Measurements from ENCODE around the gene BFSP1.

DNA sequence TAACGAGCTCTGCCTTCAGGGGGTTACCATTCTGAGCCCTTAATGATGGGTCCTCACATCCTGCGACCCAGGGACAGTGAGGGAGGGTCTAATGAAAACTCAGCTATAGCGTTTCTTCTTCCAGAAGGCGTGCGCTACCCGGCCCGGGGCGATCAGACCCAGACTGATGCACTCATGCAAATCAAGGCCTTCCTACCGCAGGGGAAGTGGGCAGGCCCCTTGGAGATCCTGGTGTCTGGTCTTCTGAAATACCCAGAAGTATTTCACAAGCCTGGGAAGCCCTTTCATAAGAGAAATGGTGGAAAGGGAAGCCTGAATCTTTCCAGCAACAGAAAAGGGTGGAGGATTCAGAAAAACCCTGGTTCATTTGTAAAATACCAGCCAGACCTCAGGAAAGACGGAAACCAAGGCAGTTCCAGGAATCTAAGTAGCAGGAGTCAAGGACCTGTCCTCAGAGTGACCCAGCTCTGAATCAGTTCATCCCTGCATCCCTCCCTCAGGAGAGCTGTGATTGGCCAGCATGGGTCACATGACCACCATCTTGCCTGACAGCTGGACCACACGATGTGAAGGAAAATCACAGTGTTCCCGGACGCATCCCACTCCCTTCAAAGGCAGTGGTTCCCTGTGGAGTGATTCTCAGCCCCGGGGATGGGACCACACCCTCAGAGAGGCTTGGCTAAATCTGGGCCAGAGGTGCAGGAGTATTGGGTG, 12.7 kb downstream of the BFSP1 start:
- TF ChIP-seq, protein P1, sequence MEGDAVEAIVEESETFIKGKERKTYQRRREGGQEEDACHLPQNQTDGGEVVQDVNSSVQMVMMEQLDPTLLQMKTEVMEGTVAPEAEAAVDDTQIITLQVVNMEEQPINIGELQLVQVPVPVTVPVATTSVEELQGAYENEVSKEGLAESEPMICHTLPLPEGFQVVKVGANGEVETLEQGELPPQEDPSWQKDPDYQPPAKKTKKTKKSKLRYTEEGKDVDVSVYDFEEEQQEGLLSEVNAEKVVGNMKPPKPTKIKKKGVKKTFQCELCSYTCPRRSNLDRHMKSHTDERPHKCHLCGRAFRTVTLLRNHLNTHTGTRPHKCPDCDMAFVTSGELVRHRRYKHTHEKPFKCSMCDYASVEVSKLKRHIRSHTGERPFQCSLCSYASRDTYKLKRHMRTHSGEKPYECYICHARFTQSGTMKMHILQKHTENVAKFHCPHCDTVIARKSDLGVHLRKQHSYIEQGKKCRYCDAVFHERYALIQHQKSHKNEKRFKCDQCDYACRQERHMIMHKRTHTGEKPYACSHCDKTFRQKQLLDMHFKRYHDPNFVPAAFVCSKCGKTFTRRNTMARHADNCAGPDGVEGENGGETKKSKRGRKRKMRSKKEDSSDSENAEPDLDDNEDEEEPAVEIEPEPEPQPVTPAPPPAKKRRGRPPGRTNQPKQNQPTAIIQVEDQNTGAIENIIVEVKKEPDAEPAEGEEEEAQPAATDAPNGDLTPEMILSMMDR (tag by site-specific recombination; IDR thresholded peaks at IDR 0.05) = no peak
- TF ChIP-seq BCL11B (tag by site-specific recombination; IDR thresholded peaks at IDR 0.05; ENCODE audit: low read depth) (no peak), SETDB1 (IDR thresholded peaks at IDR 0.05; ENCODE audit: insufficient read length, low read length) (no peak), ZBTB1 (tag by site-specific recombination; IDR thresholded peaks at IDR 0.05) (no peak), HOXA7 (CRISPR knock-in tag; IDR thresholded peaks at IDR 0.05; ENCODE audit: borderline replicate concordance) (no peak)
- TF ChIP-seq, protein P2, sequence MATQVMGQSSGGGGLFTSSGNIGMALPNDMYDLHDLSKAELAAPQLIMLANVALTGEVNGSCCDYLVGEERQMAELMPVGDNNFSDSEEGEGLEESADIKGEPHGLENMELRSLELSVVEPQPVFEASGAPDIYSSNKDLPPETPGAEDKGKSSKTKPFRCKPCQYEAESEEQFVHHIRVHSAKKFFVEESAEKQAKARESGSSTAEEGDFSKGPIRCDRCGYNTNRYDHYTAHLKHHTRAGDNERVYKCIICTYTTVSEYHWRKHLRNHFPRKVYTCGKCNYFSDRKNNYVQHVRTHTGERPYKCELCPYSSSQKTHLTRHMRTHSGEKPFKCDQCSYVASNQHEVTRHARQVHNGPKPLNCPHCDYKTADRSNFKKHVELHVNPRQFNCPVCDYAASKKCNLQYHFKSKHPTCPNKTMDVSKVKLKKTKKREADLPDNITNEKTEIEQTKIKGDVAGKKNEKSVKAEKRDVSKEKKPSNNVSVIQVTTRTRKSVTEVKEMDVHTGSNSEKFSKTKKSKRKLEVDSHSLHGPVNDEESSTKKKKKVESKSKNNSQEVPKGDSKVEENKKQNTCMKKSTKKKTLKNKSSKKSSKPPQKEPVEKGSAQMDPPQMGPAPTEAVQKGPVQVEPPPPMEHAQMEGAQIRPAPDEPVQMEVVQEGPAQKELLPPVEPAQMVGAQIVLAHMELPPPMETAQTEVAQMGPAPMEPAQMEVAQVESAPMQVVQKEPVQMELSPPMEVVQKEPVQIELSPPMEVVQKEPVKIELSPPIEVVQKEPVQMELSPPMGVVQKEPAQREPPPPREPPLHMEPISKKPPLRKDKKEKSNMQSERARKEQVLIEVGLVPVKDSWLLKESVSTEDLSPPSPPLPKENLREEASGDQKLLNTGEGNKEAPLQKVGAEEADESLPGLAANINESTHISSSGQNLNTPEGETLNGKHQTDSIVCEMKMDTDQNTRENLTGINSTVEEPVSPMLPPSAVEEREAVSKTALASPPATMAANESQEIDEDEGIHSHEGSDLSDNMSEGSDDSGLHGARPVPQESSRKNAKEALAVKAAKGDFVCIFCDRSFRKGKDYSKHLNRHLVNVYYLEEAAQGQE (tag by site-specific recombination; IDR thresholded peaks at IDR 0.05) = no peak
